Heart right ventricle (tissue), 16 donors: ENCODE data around the gene PTPN20. TPM values are rescaled to one million over a fixed set of nuclear protein-coding genes. Genes with fewer than 3 reads are reported as not detected.
"Not testable (repeated sequence)": the region's sequence is repeated elsewhere in the genome, so short reads cannot be mapped to it uniquely, and the experiment has no call there.

Experiments used
- ATAC-seq, 8 donors: fragments of 200-7000 bp; cut with Tn5 transposase; one replicate each; pipeline ENCODE4 v1.9.1; 2020; ENCODE audit warnings: mild to moderate bottlenecking in 8 of 8, moderate library complexity in 8 of 8, moderate number of reproducible peaks in 1 of 8
- DNase-seq, 2 donors: peaks; one replicate each; pipeline ENCODE4 v3.0.0-alpha.2; 2020
- H3K27ac ChIP-seq, 10 donors: fragments of 200-600 bp; sonication (generic) in 2 of 10; one replicate each; pipeline versions ENCODE4 v1.5.0 to v1.8.0; 2020 to 2022; ENCODE audit warnings: mild to moderate bottlenecking in 3 of 10
- H3K27me3 ChIP-seq, 7 donors: fragments of 200-600 bp; one replicate each; pipeline ENCODE4 v1.8.0; 2021 to 2022; ENCODE audit warnings: mild to moderate bottlenecking in 2 of 7
- H3K36me3 ChIP-seq, 9 donors: fragments of 200-600 bp; sonication (generic) in 1 of 9; one replicate each; pipeline versions ENCODE4 v1.5.0 to v1.8.0; 2020 to 2022; ENCODE audit warnings: mild to moderate bottlenecking in 2 of 9
- H3K4me1 ChIP-seq, 9 donors: fragments of 200-600 bp; sonication (generic) in 1 of 9; one replicate each; pipeline versions ENCODE4 v1.5.0 to v1.8.0; 2020 to 2022; ENCODE audit warnings: mild to moderate bottlenecking in 4 of 9
- H3K4me3 ChIP-seq, 10 donors: fragments of 200-600 bp; sonication (generic) in 2 of 10; one replicate each; pipeline versions ENCODE4 v1.5.0 to v1.8.0; 2020 to 2022; ENCODE audit warnings: mild to moderate bottlenecking in 7 of 10, moderate library complexity in 2 of 10
- H3K9me3 ChIP-seq, 11 donors: fragments of 200-600 bp in 10 of 11; sonication (generic) in 2 of 11; one replicate each; pipeline versions ENCODE4 v1.5.0 to v1.8.0; 2013 to 2022; ENCODE audit warnings: mild to moderate bottlenecking in 2 of 11, control low read depth in 1 of 11, moderate library complexity in 1 of 11
- CTCF ChIP-seq, 9 donors: fragments of 200-600 bp; sonication (generic) in 2 of 9; IDR thresholded peaks; one replicate each; pipeline versions ENCODE4 v1.5.0 to v1.8.0; 2021 to 2022; ENCODE audit warnings: antibody characterized with exemption in 9 of 9, mild to moderate bottlenecking in 5 of 9, moderate library complexity in 1 of 9
- WGBS, 2 donors: extraction: QIAGEN DNeasy Blood & Tissue Kit; methylation state at CpG; one replicate each; pipeline ENCODE4 v1.1.7; 2013; ENCODE audit warnings: inconsistent platforms in 1 of 2; 5-methylcytosine and 5-hydroxymethylcytosine counted together
- intact Hi-C, 10 donors: fragments of 100-400 bp; cut with DNase I; formaldehyde crosslinking; loops; one replicate each; pipeline versions ENCODE4 v1.11.1 to v1.14.2; 2022
- polyA plus RNA-seq, 2 donors: library from polyadenylated mRNA; stranded (reverse); fragments of 200-250 nt; gene quantifications; one replicate each; pipeline ENCODE4 v1.2.3, GENCODE V29; 2013
- total RNA-seq, 10 donors: library from RNA; stranded (reverse); fragmentation: NEBNext Ultra II Directional in 3 of 10; extraction: Animal tissue kit (Norgen Biotek cat#: 25700) in 3 of 10; gene quantifications; one replicate each; pipeline versions ENCODE4 v1.2.1 to v1.2.4, GENCODE V29; 2021 to 2023
- donor health status: Arrhythmogenic right ventricular cardiomyopathy.
- donor health status: ischemic (EF 13 %, LVEDD 7.1; RV severe dilation, severe dysfunction).
- donor health status: healthy with polysubstance abuse.
- donor health status: DM: no; HTN: yes; CAD: no.
- donor health status: DM: no; HTN: no; CAD: no.
- donor health status: ischemic (EF 25% LVEDD 6.9; RV normal size, moderate dysfunction).
- donor health status: ischemic (EF 25% LVEDD 5.7; RV mildly dilated, moderate dysfunction).
- donor health status: healthy.
- donor health status: DM: yes; HTN: yes; CAD: no.
- donor health status: Ischemic cardiomyopathy.
- donor health status: ischemic (EF 35%, LVEDD 5.7; RV mildly dilated, moderate dysfunction).
- donor health status: nonischemic (EF 11% LVEDD 7.7; RV severe dilation, severe dysfunction).
- donor health status: DM: yes; HTN: yes; CAD: no.
- donor health status: PGD.
- donor health status: ischemic (EF 29% LVEDD 5.4; RV normal size, mild dysfunction).
- donor health status: nonischemic (EF 23%, LVEDD 6.1; RV moderate dilation, normal function).

PTPN20 gene
- total and polyA plus RNA-seq, 12 donors = 3.2 to 28.1 (median 16.2) TPM

GRCh38 chr10:46903874-46904273 is 7.4 kb upstream of the PTPN20 start:
- H3K4me3 ChIP-seq, H3K27ac ChIP-seq, intact Hi-C loops, DNase-seq, H3K4me1 ChIP-seq, H3K27me3 ChIP-seq, ATAC-seq, H3K9me3 ChIP-seq, H3K36me3 ChIP-seq: not testable (repeated sequence)
- 88% methylated on average over 2 of the region's 5 CpGs; no CpG with 5 or more reads in 1 of the 2 donors for WGBS, 2 donors

GRCh38 chr10:46906359-46906758 is 4.9 kb upstream of the PTPN20 start:
- intact Hi-C loops, ATAC-seq, H3K4me3 ChIP-seq, H3K27me3 ChIP-seq, H3K36me3 ChIP-seq, H3K9me3 ChIP-seq, H3K4me1 ChIP-seq, DNase-seq, H3K27ac ChIP-seq: not testable (repeated sequence)
- 83 to 98% methylated on average over 5 to 6 of the region's 7 CpGs for WGBS, 2 donors

GRCh38 chr10:46907185-46908117 is 3.8 kb upstream of the PTPN20 start:
- H3K27me3 ChIP-seq, DNase-seq, H3K9me3 ChIP-seq, intact Hi-C loops, H3K4me1 ChIP-seq, H3K36me3 ChIP-seq, H3K4me3 ChIP-seq, H3K27ac ChIP-seq: not testable (repeated sequence)
- ATAC-seq = peak in 1 of 8 donors; percentile 34
- WGBS, 2 donors = no CpG with 5 or more reads among the region's 10 CpGs

GRCh38 chr10:46922498-46922897 is 11.3 kb downstream of the PTPN20 start:
- H3K36me3 ChIP-seq, H3K9me3 ChIP-seq, H3K27me3 ChIP-seq, H3K4me1 ChIP-seq, intact Hi-C loops, H3K27ac ChIP-seq, ATAC-seq, H3K4me3 ChIP-seq, DNase-seq: not testable (repeated sequence)
- 44 to 60% methylated on average over 1 of the region's 2 CpGs for WGBS, 2 donors

- H3K27me3 ChIP-seq, H3K27ac ChIP-seq, intact Hi-C loops, H3K9me3 ChIP-seq, ATAC-seq, H3K4me1 ChIP-seq, DNase-seq, H3K36me3 ChIP-seq, H3K4me3 ChIP-seq: not testable (repeated sequence)
- WGBS, 2 donors = no CpG with 5 or more reads among the region's 2 CpGs
Measured at GRCh38 chr10:46925156-46925555, 13.9 kb downstream of the PTPN20 start.

GRCh38 chr10:46925853-46926252 is 14.6 kb downstream of the PTPN20 start:
- TF ChIP-seq CTCF (IDR thresholded peaks at IDR 0.05) = peak in 1 of 9 donors; percentile 6
- intact Hi-C loops, ATAC-seq, H3K4me3 ChIP-seq, DNase-seq, H3K9me3 ChIP-seq, H3K27me3 ChIP-seq, H3K4me1 ChIP-seq, H3K36me3 ChIP-seq, H3K27ac ChIP-seq: not testable (repeated sequence)
- 28 to 64% methylated on average over 2 of the region's 2 CpGs for WGBS, 2 donors

- H3K9me3 ChIP-seq, H3K27ac ChIP-seq, DNase-seq, intact Hi-C loops, ATAC-seq, H3K36me3 ChIP-seq, H3K27me3 ChIP-seq, H3K4me3 ChIP-seq, H3K4me1 ChIP-seq: not testable (repeated sequence)
Measured at GRCh38 chr10:46928810-46929209, 17.6 kb downstream of the PTPN20 start.

- H3K4me3 ChIP-seq, intact Hi-C loops, DNase-seq, H3K9me3 ChIP-seq, H3K27me3 ChIP-seq, H3K36me3 ChIP-seq, H3K4me1 ChIP-seq, H3K27ac ChIP-seq, ATAC-seq: not testable (repeated sequence)
- 79 to 86% methylated on average over 1 of the region's 1 CpG for WGBS, 2 donors
Measured at GRCh38 chr10:46932383-46932782, 21.2 kb downstream of the PTPN20 start.

GRCh38 chr10:46941091-46941490 is 29.9 kb downstream of the PTPN20 start:
- H3K4me1 ChIP-seq, H3K9me3 ChIP-seq, DNase-seq, intact Hi-C loops, H3K36me3 ChIP-seq, ATAC-seq, H3K27ac ChIP-seq, H3K4me3 ChIP-seq, H3K27me3 ChIP-seq: not testable (repeated sequence)
- WGBS, 2 donors = no CpG with 5 or more reads among the region's 1 CpG

- intact Hi-C loops, H3K9me3 ChIP-seq, H3K27ac ChIP-seq, H3K36me3 ChIP-seq, DNase-seq, H3K4me3 ChIP-seq, H3K27me3 ChIP-seq, H3K4me1 ChIP-seq: not testable (repeated sequence)
- peak in 2 of 8 donors; percentile 25 to 28 for ATAC-seq
- WGBS, 2 donors = 65 to 67% methylated on average over 5 of the region's 5 CpGs
Measured at GRCh38 chr10:46948687-46949518, 37.7 kb downstream of the PTPN20 start.
